GM19468 (cell line): ENCODE data around the gene LYRM4.
"Not testable (repeated sequence)": the region's sequence is repeated elsewhere in the genome, so short reads cannot be mapped to it uniquely, and the experiment has no call there.

Source experiments
- ATAC-seq: cut with Tn5 transposase; IDR thresholded peaks from one replicate; pipeline ENCODE4 v1.9.1; 2021; ENCODE audit warnings: mild to moderate bottlenecking, moderate library complexity, moderate number of reproducible peaks; ENCODE audit not compliant: unreplicated experiment; ENCODE audit errors: extremely low read depth

LYRM4 gene

GRCh38 chr6:5127106-5127687 is 133.6 kb downstream of the LYRM4 start:
- ATAC-seq: no peak

- no peak for ATAC-seq
Observed at GRCh38 chr6:5126214-5126613, 134.5 kb downstream of the LYRM4 start.

GRCh38 chr6:5125152-5126006 is 135.4 kb downstream of the LYRM4 start:
- ATAC-seq: no peak

GRCh38 chr6:5124526-5124925 is 136.2 kb downstream of the LYRM4 start:
- no peak for ATAC-seq

- no peak for ATAC-seq
Observed at GRCh38 chr6:5123296-5124143, 137.2 kb downstream of the LYRM4 start.

GRCh38 chr6:5122504-5123112 is 138.1 kb downstream of the LYRM4 start:
- no peak for ATAC-seq

GRCh38 chr6:5121956-5122355 is 138.8 kb downstream of the LYRM4 start:
- no peak for ATAC-seq

- ATAC-seq: no peak
Observed at GRCh38 chr6:5121479-5121878, 139.3 kb downstream of the LYRM4 start.

- ATAC-seq: not testable (repeated sequence)
Observed at GRCh38 chr6:5120543-5120942, 140.2 kb downstream of the LYRM4 start.

GRCh38 chr6:5120011-5120410 is 140.7 kb downstream of the LYRM4 start:
- ATAC-seq: no peak

GRCh38 chr6:5119090-5119951 is 141.4 kb downstream of the LYRM4 start:
- ATAC-seq: no peak

- no peak for ATAC-seq
Observed at GRCh38 chr6:5116243-5116991, 144.3 kb downstream of the LYRM4 start.

- ATAC-seq: no peak
Observed at GRCh38 chr6:5115168-5115567, 145.6 kb downstream of the LYRM4 start.

GRCh38 chr6:5113096-5113495 is 147.7 kb downstream of the LYRM4 start:
- ATAC-seq: no peak

GRCh38 chr6:5112066-5112799 is 148.5 kb downstream of the LYRM4 start:
- no peak for ATAC-seq

- no peak for ATAC-seq
Observed at GRCh38 chr6:5111626-5112025, 149.1 kb downstream of the LYRM4 start.

GRCh38 chr6:5110246-5110645 is 150.5 kb downstream of the LYRM4 start:
- no peak for ATAC-seq

- ATAC-seq: no peak
Observed at GRCh38 chr6:5109436-5109835, 151.3 kb downstream of the LYRM4 start.
